Right atrium auricular region (tissue), 2 donors: ENCODE data around the gene TSSK6. TPM values are rescaled to one million over a fixed set of nuclear protein-coding genes. Genes with fewer than 3 reads are reported as not detected.

Source experiments
- DNase-seq: peaks from one replicate; pipeline ENCODE4 v3.0.0-alpha.2; 2019; ENCODE audit warnings: low spot score
- H3K27ac ChIP-seq, 2 donors: fragments of 200-600 bp; sonication (generic); 1 replicate in 1 of 2; 2 replicates in 1 of 2; pipeline ENCODE4 v1.5.1; 2016 to 2019
- H3K27me3 ChIP-seq, 2 donors: fragments of 200-600 bp; sonication (generic); one replicate each; pipeline versions ENCODE4 v1.5.1 to v1.6.0; 2017 to 2019
- H3K36me3 ChIP-seq: fragments of 200-600 bp; sonication (generic); one replicate; pipeline ENCODE4 v1.5.1; 2016
- H3K4me1 ChIP-seq, 2 donors: fragments of 200-600 bp; sonication (generic); one replicate each; pipeline versions ENCODE4 v1.5.1 to v1.6.0; 2017 to 2019
- H3K4me3 ChIP-seq, 2 donors: fragments of 200-600 bp; sonication (generic); 1 replicate in 1 of 2; 2 replicates in 1 of 2; pipeline ENCODE4 v1.5.1; 2017 to 2019; ENCODE audit warnings: mild to moderate bottlenecking in 1 of 2, moderate library complexity in 1 of 2
- H3K9me3 ChIP-seq, 2 donors: fragments of 200-600 bp; sonication (generic); one replicate each; pipeline ENCODE4 v1.5.1; 2019
- CTCF ChIP-seq, 2 donors: fragments of 200-600 bp; sonication (generic); IDR thresholded peaks; one replicate each; pipeline ENCODE4 v1.5.1; 2019; ENCODE audit warnings: antibody characterized with exemption in 2 of 2
- total RNA-seq, 2 donors: library from RNA; depleted of rRNA; stranded (reverse); fragments of >200 nt; gene quantifications; one replicate each; pipeline ENCODE4 v1.1.0, GENCODE V29; 2016

Gene TSSK6
- total RNA-seq, 2 donors from 2014 or later = 1.2 to 1.3 TPM

GRCh38 chr19:19520989-19521388 is 5.6 kb upstream of the TSSK6 start:
- DNase-seq = no peak
- H3K9me3 ChIP-seq = no peaks in the 10 kb centered on the region
- H3K27ac ChIP-seq = no peak overlapping the region
- TF ChIP-seq CTCF (IDR thresholded peaks at IDR 0.05) = no peak
- no peaks in the 10 kb centered on the region for H3K27me3 ChIP-seq
- peaks cover 0 to 32% of the 10 kb centered on the region in 2 donors for H3K4me1 ChIP-seq
- peaks cover 19% of the 10 kb centered on the region for H3K36me3 ChIP-seq
- H3K4me3 ChIP-seq = no peak overlapping the region

- peak overlapping the region in 1 of 2 donors; percentile 65 for H3K4me3 ChIP-seq
- H3K36me3 ChIP-seq = peaks cover 9% of the 10 kb centered on the region
- H3K9me3 ChIP-seq = no peaks in the 10 kb centered on the region
- H3K4me1 ChIP-seq = peaks cover 0 to 42% of the 10 kb centered on the region in 2 donors
- TF ChIP-seq CTCF (IDR thresholded peaks at IDR 0.05) = no peak
- H3K27ac ChIP-seq = no peak overlapping the region
- DNase-seq = no peak
- no peaks in the 10 kb centered on the region for H3K27me3 ChIP-seq
Observed at GRCh38 chr19:19517235-19517619, 1.9 kb upstream of the TSSK6 start.

GRCh38 chr19:19515642-19516519 is 533 bp upstream of the TSSK6 start, which contains the start of gene NDUFA13:
NDUFA13 (plus strand) TSS chr19:19516225; CDS start chr19:19516239, 14 bp downstream.
- DNase-seq = peak; percentile 95
- Histone ChIP-seq H3K9me3 (no peaks in the 10 kb centered on the region), H3K36me3 (peaks cover 9% of the 10 kb centered on the region), H3K27me3 (no peaks in the 10 kb centered on the region), H3K4me1 (peaks cover 0 to 42% of the 10 kb centered on the region in 2 donors), H3K4me3 (peak within 1 kb of the TSS; percentile 65 to 75), H3K27ac (peak within 1 kb of the TSS; percentile 86 to 96)
- no peak for TF ChIP-seq CTCF (IDR thresholded peaks at IDR 0.05)

GRCh38 chr19:19514215-19514657 is 1.1 kb downstream of the TSSK6 start:
- TF ChIP-seq CTCF (IDR thresholded peaks at IDR 0.05) = no peak
- H3K36me3 ChIP-seq = no peaks in the 10 kb centered on the region
- H3K4me1 ChIP-seq = peaks cover 0 to 38% of the 10 kb centered on the region in 2 donors
- H3K27ac ChIP-seq = no peak overlapping the region
- peak; percentile 79 for DNase-seq
- H3K27me3 ChIP-seq = no peaks in the 10 kb centered on the region
- H3K4me3 ChIP-seq = peak overlapping the region in 1 of 2 donors; percentile 31
- no peaks in the 10 kb centered on the region for H3K9me3 ChIP-seq

GRCh38 chr19:19513682-19514081 is 1.7 kb downstream of the TSSK6 start:
- no peaks in the 10 kb centered on the region for H3K36me3 ChIP-seq
- DNase-seq = no peak
- no peak overlapping the region for H3K27ac ChIP-seq

More at GRCh38 chr19:19513682-19514081, 1.7 kb downstream of the TSSK6 start:
- Histone ChIP-seq H3K4me1 (peaks cover 0 to 36% of the 10 kb centered on the region in 2 donors), H3K27me3 (no peaks in the 10 kb centered on the region), H3K4me3 (peak overlapping the region in 1 of 2 donors; percentile 31), H3K9me3 (no peaks in the 10 kb centered on the region)
- no peak for TF ChIP-seq CTCF (IDR thresholded peaks at IDR 0.05)
